ENCODE measurements around the gene C5.
"Not testable (repeated sequence)": the region's sequence is repeated elsewhere in the genome, so short reads cannot be mapped to it uniquely, and the experiment has no call there.

C5 gene

GRCh38 chr9:121050128-121050988 is at the start of gene C5:
C5 (minus strand) TSS chr9:121050275; CDS start chr9:121050246, 29 bp downstream.
- no peak for DNase-seq

- no peak for DNase-seq
Observed at GRCh38 chr9:121098567-121099198, 48.6 kb upstream of the C5 start.

GRCh38 chr9:121095057-121095456 is 45.0 kb upstream of the C5 start:
- DNase-seq = no peak

- DNase-seq = not testable (repeated sequence)
Observed at GRCh38 chr9:121090743-121091142, 40.7 kb upstream of the C5 start.

- no peak for DNase-seq
Observed at GRCh38 chr9:121088576-121088975, 38.5 kb upstream of the C5 start.

GRCh38 chr9:121085661-121086060 is 35.6 kb upstream of the C5 start:
- no peak for DNase-seq

- DNase-seq = no peak
Observed at GRCh38 chr9:121082075-121082474, 32.0 kb upstream of the C5 start.

GRCh38 chr9:121075251-121076036 is 25.4 kb upstream of the C5 start:
- DNase-seq = peak; percentile 88

GRCh38 chr9:121074370-121075250 is 24.5 kb upstream of the C5 start, which contains the start of gene CNTRL:
CNTRL (plus strand) TSS chr9:121074955; CDS start chr9:121088327, 13,372 bp downstream.
- DNase-seq = peak; percentile 95

GRCh38 chr9:121073038-121073437 is 23.0 kb upstream of the C5 start:
- no peak for DNase-seq

GRCh38 chr9:121071756-121072421 is 21.8 kb upstream of the C5 start:
- DNase-seq = no peak

- DNase-seq = no peak
Observed at GRCh38 chr9:121071370-121071755, 21.3 kb upstream of the C5 start.

GRCh38 chr9:121069396-121069795 is 19.3 kb upstream of the C5 start:
- no peak for DNase-seq

- DNase-seq = no peak
Observed at GRCh38 chr9:121067640-121068039, 17.6 kb upstream of the C5 start.

GRCh38 chr9:121066850-121067249 is 16.8 kb upstream of the C5 start:
- DNase-seq = no peak

- DNase-seq = peak; percentile 53
Observed at GRCh38 chr9:121059998-121060636, 10.0 kb upstream of the C5 start.

GRCh38 chr9:121059513-121059912 is 9.4 kb upstream of the C5 start:
- no peak for DNase-seq

- DNase-seq = no peak
Observed at GRCh38 chr9:121057821-121058220, 7.7 kb upstream of the C5 start.

- DNase-seq = no peak
Observed at GRCh38 chr9:121055642-121056143, 5.6 kb upstream of the C5 start.

- no peak for DNase-seq
Observed at GRCh38 chr9:121053544-121053943, 3.5 kb upstream of the C5 start.

GRCh38 chr9:121048618-121049017 is 1.5 kb downstream of the C5 start:
- no peak for DNase-seq

Measured in NCI-H510A treated with DMSO at 0.1 percent for 48 hours (cell line).